OCI-LY3 (cell line): ENCODE measurements around the gene RPLP2.

Source experiments
- EZH2phosphoT487 ChIP-seq: fragments of 200-600 bp; shearing (Covaris generic); IDR thresholded peaks from 2 replicates; pipeline ENCODE4 v1.6.1; 2018; ENCODE audit warnings: antibody characterized with exemption, mixed run types, low read depth
- TF ChIP-seq, protein P1 (sequence below): fragments of 200-600, 300-600 bp; sonication (generic); IDR thresholded peaks from 2 replicates; pipeline ENCODE4 v1.5.1; 2014; ENCODE audit warnings: antibody characterized with exemption, low read length, low read depth

DNA sequence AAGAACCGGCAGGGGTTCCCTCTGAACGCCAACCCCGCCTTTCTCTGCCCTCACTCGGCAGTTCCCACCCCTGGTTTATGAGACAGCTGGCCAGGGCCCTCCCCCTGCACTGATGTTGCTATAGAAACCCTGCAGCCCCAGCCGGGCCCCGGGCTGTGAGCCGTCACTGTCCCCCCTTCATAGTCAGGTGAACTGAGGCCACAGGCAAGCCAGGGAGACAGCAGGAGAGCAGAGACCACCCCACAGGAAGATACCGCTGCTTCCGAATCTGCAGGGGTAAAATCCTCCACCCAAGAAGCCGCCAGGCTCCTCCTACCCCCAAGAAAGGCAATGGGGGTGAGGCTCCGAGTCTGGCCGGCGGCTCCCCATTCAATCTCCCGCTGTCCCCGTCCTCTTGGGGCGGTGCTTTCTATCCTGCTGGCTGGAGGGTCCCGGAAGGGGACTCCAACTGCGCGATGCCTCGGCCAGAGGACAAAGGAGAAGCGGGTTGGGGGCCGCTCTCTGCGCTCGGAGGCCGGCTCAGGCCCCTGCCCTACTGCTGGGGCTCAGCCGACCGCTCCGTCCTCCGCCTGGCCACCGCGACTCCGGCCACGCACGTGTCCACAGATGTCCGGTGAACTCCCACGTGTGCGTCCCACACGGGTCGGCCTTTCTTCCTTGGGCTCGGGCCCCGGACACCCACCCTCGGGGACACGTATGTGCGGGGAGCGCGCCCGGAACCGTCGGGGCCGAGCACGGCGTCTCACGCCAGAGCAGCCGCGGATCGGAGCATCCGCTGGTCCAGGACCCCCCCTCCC, 12.3 kb upstream of the RPLP2 start:
- TF ChIP-seq, protein P1, sequence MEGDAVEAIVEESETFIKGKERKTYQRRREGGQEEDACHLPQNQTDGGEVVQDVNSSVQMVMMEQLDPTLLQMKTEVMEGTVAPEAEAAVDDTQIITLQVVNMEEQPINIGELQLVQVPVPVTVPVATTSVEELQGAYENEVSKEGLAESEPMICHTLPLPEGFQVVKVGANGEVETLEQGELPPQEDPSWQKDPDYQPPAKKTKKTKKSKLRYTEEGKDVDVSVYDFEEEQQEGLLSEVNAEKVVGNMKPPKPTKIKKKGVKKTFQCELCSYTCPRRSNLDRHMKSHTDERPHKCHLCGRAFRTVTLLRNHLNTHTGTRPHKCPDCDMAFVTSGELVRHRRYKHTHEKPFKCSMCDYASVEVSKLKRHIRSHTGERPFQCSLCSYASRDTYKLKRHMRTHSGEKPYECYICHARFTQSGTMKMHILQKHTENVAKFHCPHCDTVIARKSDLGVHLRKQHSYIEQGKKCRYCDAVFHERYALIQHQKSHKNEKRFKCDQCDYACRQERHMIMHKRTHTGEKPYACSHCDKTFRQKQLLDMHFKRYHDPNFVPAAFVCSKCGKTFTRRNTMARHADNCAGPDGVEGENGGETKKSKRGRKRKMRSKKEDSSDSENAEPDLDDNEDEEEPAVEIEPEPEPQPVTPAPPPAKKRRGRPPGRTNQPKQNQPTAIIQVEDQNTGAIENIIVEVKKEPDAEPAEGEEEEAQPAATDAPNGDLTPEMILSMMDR: no peak
- no peak for TF ChIP-seq EZH2phosphoT487
